GM12878 (cell line): Measurements from ENCODE around the gene STK32B. TPM values are rescaled to one million over a fixed set of nuclear protein-coding genes. Genes with fewer than 3 reads are reported as not detected.

ENCODE experiments used
- ATAC-seq: fragments of 200-7000 bp; cut with Tn5 transposase; 3 replicates; pipeline ENCODE4 v1.9.1; 2020; ENCODE audit warnings: mild to moderate bottlenecking, moderate library complexity
- BruUV-seq: library from RNA; stranded (reverse); fragments of 400-500 nt; replicated peaks from 2 replicates; lab custom pipeline; 2021; lab: Mats Ljungman, UMichigan
- CTCF ChIA-PET: fragments of 300-600 bp; sonication (Branson Sonifier 250); formaldehyde crosslinking; extraction: SDS; loops from one replicate; lab custom pipeline; 2021; ENCODE audit warnings: inconsistent platforms; lab: Yijun Ruan, JAX
- POLR2A ChIA-PET: fragments of 350-600 bp; formaldehyde crosslinking; extraction: SDS; loops from one replicate; lab custom pipeline; 2021; ENCODE audit warnings: inconsistent platforms; lab: Charles Lee
- RAD21 ChIA-PET: fragments of 300-600 bp; sonication (Branson Sonifier 250); formaldehyde crosslinking; loops from one replicate; lab custom pipeline; 2023; ENCODE audit warnings: antibody characterized with exemption; ENCODE audit not compliant: unreplicated experiment; lab: Charles Lee
- SMC1A ChIA-PET: fragments of 300-600 bp; sonication (Branson Sonifier 250); formaldehyde crosslinking; loops from one replicate; lab custom pipeline; 2023; ENCODE audit not compliant: unreplicated experiment, uncharacterized antibody; lab: Charles Lee
- DNase-seq: peaks from one replicate; pipeline ENCODE4 v3.0.0-alpha.2; 2011; ENCODE audit warnings: low read depth, low spot score
- FAIRE-seq: peaks from 3 replicates; lab custom pipeline; 2011; peaks lifted over from hg19 to GRCh38; lab: Jason Lieb, UNC
- H2AFZ ChIP-seq: 2 replicates; pipeline ENCODE4 v1.6.0; 2011; ENCODE audit warnings: low read depth, low read length, control low read depth; ENCODE audit not compliant: control insufficient read depth
- H3K27ac ChIP-seq: 2 replicates; pipeline ENCODE4 v1.5.1; 2011; ENCODE audit warnings: control low read depth; ENCODE audit not compliant: control insufficient read depth, insufficient read depth
- H3K27me3 ChIP-seq, 2 experiments: replicated peaks in 1 of 2; 2 replicates each; pipeline versions ENCODE4 v1.6.0 to v1.6.1; 2011; ENCODE audit warnings: low read length in 1 of 2; ENCODE audit not compliant: control insufficient read depth in 2 of 2, insufficient read depth in 2 of 2
- H3K36me3 ChIP-seq, 2 experiments: 2 replicates each; pipeline ENCODE4 v1.5.1; 2011; ENCODE audit warnings: low read length in 1 of 2; ENCODE audit not compliant: control insufficient read depth in 2 of 2, insufficient read depth in 2 of 2
- H3K4me1 ChIP-seq: 2 replicates; pipeline ENCODE4 v1.6.1; 2011; ENCODE audit warnings: mild to moderate bottlenecking, low read length, moderate library complexity, mixed read lengths; ENCODE audit not compliant: control insufficient read depth, insufficient read depth
- H3K4me2 ChIP-seq: 2 replicates; pipeline ENCODE4 v1.6.0; 2011; ENCODE audit warnings: control low read depth; ENCODE audit not compliant: control insufficient read depth, insufficient read depth
- H3K4me3 ChIP-seq: fragments of 200-600 bp; sonication (generic); 2 replicates; pipeline ENCODE4 v1.5.1; 2016
- H3K79me2 ChIP-seq: 2 replicates; pipeline ENCODE4 v1.6.0; 2011; ENCODE audit warnings: low read length; ENCODE audit not compliant: control insufficient read depth, insufficient read depth
- H3K9ac ChIP-seq: 2 replicates; pipeline ENCODE4 v1.8.0; 2011; ENCODE audit warnings: low read length, control low read depth, mixed read lengths; ENCODE audit not compliant: control insufficient read depth, insufficient read depth
- H3K9me3 ChIP-seq: replicated peaks from 3 replicates; pipeline ENCODE4 v1.5.1; 2011; ENCODE audit warnings: mild to moderate bottlenecking, low read length; ENCODE audit not compliant: control insufficient read depth, insufficient read depth
- H4K20me1 ChIP-seq: 2 replicates; pipeline ENCODE4 v1.6.0; 2011; ENCODE audit not compliant: control insufficient read depth, insufficient read depth
- EP300 ChIP-seq, 2 experiments: fragments of 150-350 bp in 1 of 2; IDR thresholded peaks; 2 replicates each; pipeline ENCODE4 v1.6.1; 2011 to 2012; ENCODE audit warnings: low read depth in 2 of 2, low read length in 2 of 2, borderline replicate concordance in 1 of 2, improper control_type of control experiment in 1 of 2, inconsistent platforms in 1 of 2; ENCODE audit not compliant: control insufficient read depth in 1 of 2
- MYC ChIP-seq: IDR thresholded peaks from 2 replicates; pipeline ENCODE4 v1.6.1; 2011; ENCODE audit warnings: mild to moderate bottlenecking, low read length, moderate library complexity, inconsistent platforms; ENCODE audit not compliant: insufficient read depth, insufficient replicate concordance, insufficient read length, severe bottlenecking
- TCF3 ChIP-seq: IDR thresholded peaks from 2 replicates; pipeline ENCODE4 v1.6.1; 2012; ENCODE audit warnings: low read depth, mild to moderate bottlenecking, low read length, borderline replicate concordance; ENCODE audit not compliant: insufficient read depth
- ZNF217 ChIP-seq: fragments of 450-650 bp; IDR thresholded peaks from 2 replicates; pipeline ENCODE4 v1.6.1; 2017; ENCODE audit warnings: antibody characterized with exemption, mild to moderate bottlenecking
- WGBS: methylation state at CpG from one replicate; pipeline ENCODE4 v1.1.6; 2016; ENCODE audit warnings: low lambda C conversion rate; ENCODE audit not compliant: insufficient replicate concordance, insufficient coverage; ENCODE audit errors: missing lambda C conversion rate; 5-methylcytosine and 5-hydroxymethylcytosine counted together
- in situ Hi-C: fragments of 300-500 bp; cut with MboI; formaldehyde crosslinking; loops from 9 replicates; pipeline ENCODE4 v1.14.3; 2018; ENCODE audit warnings: mixed read lengths
- intact Hi-C: fragments of 100-400 bp; cut with micrococcal nuclease; formaldehyde crosslinking; loops from one replicate; pipeline ENCODE4 v1.14.2; 2022; ENCODE audit not compliant: unreplicated experiment
- polyA plus RNA-seq, 11 experiments: library from polyadenylated mRNA; depleted of rRNA in 4 of 11; unstranded in 6 of 11; stranded (reverse) in 5 of 11; fragments of >200 nt; fragmentation: Nextera tagmentation in 4 of 11; fragmentation: Illumina TruSeq in 1 of 11; extraction: Ambion mirVana in 4 of 11; extraction: Trizol in 1 of 11; gene quantifications; 1 replicate in 1 of 11; 2 replicates in 10 of 11; pipeline versions ENCODE4 v1.2.1 to v1.2.3, GENCODE V29; 2011 to 2016; ENCODE audit warnings: inconsistent platforms in 2 of 11, missing spikeins in 2 of 11, low read depth in 1 of 11
- total RNA-seq, 4 experiments: library from RNA; depleted of rRNA in 3 of 4; stranded (reverse); fragments of >200 nt in 3 of 4; fragmentation: Illumina TruSeq in 1 of 4; extraction: Trizol in 1 of 4; gene quantifications; 2 replicates each; pipeline versions ENCODE4 v1.2.1 to v1.2.3, GENCODE V29; 2013 to 2021

Gene STK32B
- total and polyA plus RNA-seq, 10 of the 15 experiments (the other 5 are each of a cell fraction or from before 2014, with no cell fraction given): 0.04 to 0.12 (median 0.08) TPM; not detected in 7

- TF ChIP-seq TCF3 (no peak), EP300 (IDR thresholded peaks at IDR 0.05; ENCODE audit: borderline replicate concordance in 1 of 2, control insufficient read depth in 1 of 2, low read depth in 2 of 2, low read length in 2 of 2) (no peak), MYC (no peak)
Measured at GRCh38 chr4:5192271-5192670, 141.0 kb downstream of the STK32B start (continued).

DNA sequence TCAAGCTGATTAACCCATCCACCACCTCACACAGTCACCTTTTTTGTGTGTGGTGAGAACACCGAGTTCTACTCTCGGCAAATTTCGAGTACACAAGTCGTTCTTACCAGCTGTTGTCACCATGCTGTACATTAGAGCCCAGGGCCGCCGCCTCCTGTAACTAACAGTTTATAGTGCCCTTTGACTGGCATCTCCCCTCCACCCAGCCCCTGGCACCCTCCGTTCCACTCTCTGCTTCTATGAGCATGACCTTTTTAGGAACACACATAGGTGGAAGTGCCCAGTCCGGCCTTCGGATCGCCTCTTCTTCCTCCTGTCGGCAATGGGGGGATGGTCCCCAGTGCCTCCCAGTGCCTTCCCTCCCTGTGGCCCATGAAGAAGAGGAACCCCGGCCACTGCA lies 141.4 kb downstream of the STK32B start:
- Histone ChIP-seq H2AFZ (no peak overlapping the region), H3K4me1 (no peaks in the 10 kb centered on the region)
- no peak for TF ChIP-seq ZNF217
- TF ChIP-seq, all 136 proteins: peak for 0
- intact Hi-C loops: no loop called here
- ChIA-PET CTCF (no interaction called here), SMC1A (interaction anchor here (0.6 kb wide), 1 partner anchor 57 kb away, joined by 3 read pairs; no protein-coding TSS in a partner anchor), RAD21 (no interaction called here), POLR2A (no interaction called here)
- no peak for FAIRE-seq
- no peaks in the 10 kb centered on the region for H3K36me3 ChIP-seq
- no peaks in the 10 kb centered on the region for H3K9me3 ChIP-seq
- no peak overlapping the region for H3K27ac ChIP-seq
- no peak overlapping the region for H3K4me3 ChIP-seq
- H3K9ac ChIP-seq: no peak overlapping the region
- in situ Hi-C loops: no loop called here
- no TSS peak for BruUV-seq
- H4K20me1 ChIP-seq: no peaks in the 10 kb centered on the region
- no peak for DNase-seq
- H3K79me2 ChIP-seq: no peaks in the 10 kb centered on the region
- no peak overlapping the region for H3K4me2 ChIP-seq
- no peaks in the 10 kb centered on the region for H3K27me3 ChIP-seq
- ATAC-seq: no peak
- 35% methylated on average over 12 of the region's 12 CpGs for WGBS
